H9 (cell line): Measurements from ENCODE around the gene EFNB2. TPM values are rescaled to one million over a fixed set of nuclear protein-coding genes. Genes with fewer than 3 reads are reported as not detected.

Experiments
- DNase-seq: peaks from one replicate; pipeline ENCODE4 v3.0.0-alpha.2; 2017
- H2AFZ ChIP-seq: one replicate; pipeline ENCODE4 v1.6.1; 2013; ENCODE audit warnings: mild to moderate bottlenecking, low read length, control low read depth, moderate library complexity
- H2AK5ac ChIP-seq: 2 replicates; pipeline ENCODE4 v1.6.1; 2013; ENCODE audit warnings: low read length, control low read depth, mixed read lengths; ENCODE audit not compliant: insufficient read length
- H2BK120ac ChIP-seq: one replicate; pipeline ENCODE4 v1.6.1; 2013; ENCODE audit warnings: low read depth, mild to moderate bottlenecking, low read length, control low read depth, inconsistent platforms; ENCODE audit not compliant: poor library complexity, severe bottlenecking
- H2BK12ac ChIP-seq: 2 replicates; pipeline ENCODE4 v1.6.1; 2013; ENCODE audit warnings: low read length, control low read depth, mixed read lengths, low read depth; ENCODE audit not compliant: insufficient read length
- H2BK15ac ChIP-seq: 2 replicates; pipeline ENCODE4 v1.6.1; 2013; ENCODE audit warnings: low read depth, low read length, control low read depth
- H2BK20ac ChIP-seq: one replicate; pipeline ENCODE4 v1.6.1; 2013; ENCODE audit warnings: low read depth, mild to moderate bottlenecking, low read length, control low read depth, inconsistent platforms; ENCODE audit not compliant: poor library complexity, severe bottlenecking
- H2BK5ac ChIP-seq: 2 replicates; pipeline ENCODE4 v1.6.1; 2013; ENCODE audit warnings: low read length, control low read depth, mixed read lengths; ENCODE audit not compliant: insufficient read length
- H3K14ac ChIP-seq: 2 replicates; pipeline ENCODE4 v1.6.1; 2013; ENCODE audit warnings: low read length, control low read depth; ENCODE audit not compliant: insufficient read depth
- H3K18ac ChIP-seq: 2 replicates; pipeline ENCODE4 v1.6.1; 2013; ENCODE audit warnings: low read depth, mild to moderate bottlenecking, mixed read lengths, low read length, control low read depth; ENCODE audit not compliant: insufficient read length
- H3K23ac ChIP-seq: 2 replicates; pipeline ENCODE4 v1.6.1; 2013; ENCODE audit warnings: low read length, control low read depth, mixed read lengths, low read depth; ENCODE audit not compliant: insufficient read length
- H3K23me2 ChIP-seq: 2 replicates; pipeline ENCODE4 v1.6.1; 2013; ENCODE audit warnings: low read depth, mild to moderate bottlenecking, mixed read lengths, low read length, control low read depth; ENCODE audit not compliant: insufficient read length, poor library complexity, severe bottlenecking
- H3K27ac ChIP-seq: 2 replicates; pipeline ENCODE4 v1.5.1; 2013; ENCODE audit warnings: low read length, control low read depth, mixed read lengths, low read depth; ENCODE audit not compliant: insufficient read length
- H3K27me3 ChIP-seq: 2 replicates; pipeline ENCODE4 v1.6.1; 2013; ENCODE audit warnings: low read length, control low read depth, inconsistent platforms; ENCODE audit not compliant: insufficient read depth
- H3K4ac ChIP-seq: 2 replicates; pipeline ENCODE4 v1.6.1; 2013; ENCODE audit warnings: low read depth, mild to moderate bottlenecking, control low read depth, inconsistent platforms, low read length, moderate library complexity
- H3K4me1 ChIP-seq: 2 replicates; pipeline ENCODE4 v1.6.1; 2013; ENCODE audit warnings: low read length, control low read depth, inconsistent platforms; ENCODE audit not compliant: insufficient read depth
- H3K4me2 ChIP-seq: 2 replicates; pipeline ENCODE4 v1.6.1; 2013; ENCODE audit warnings: low read length, control low read depth, mixed read lengths; ENCODE audit not compliant: insufficient read length, insufficient read depth
- H3K56ac ChIP-seq: 2 replicates; pipeline ENCODE4 v1.6.1; 2013; ENCODE audit warnings: low read depth, mild to moderate bottlenecking, mixed read lengths, low read length, control low read depth; ENCODE audit not compliant: insufficient read length
- H3K79me1 ChIP-seq: 2 replicates; pipeline ENCODE4 v1.6.1; 2013; ENCODE audit warnings: low read depth, mild to moderate bottlenecking, moderate library complexity, low read length, control low read depth, inconsistent platforms; ENCODE audit not compliant: insufficient read depth, poor library complexity, severe bottlenecking
- H3K79me2 ChIP-seq: 2 replicates; pipeline ENCODE4 v1.6.1; 2013; ENCODE audit warnings: low read length, control low read depth, inconsistent platforms; ENCODE audit not compliant: insufficient read depth
- H3K9ac ChIP-seq: 2 replicates; pipeline ENCODE4 v1.6.1; 2013; ENCODE audit warnings: low read length, control low read depth, mixed read lengths; ENCODE audit not compliant: insufficient read length; ENCODE audit errors: extremely low read depth
- H3K9me3 ChIP-seq: one replicate; pipeline ENCODE4 v1.6.1; 2013; ENCODE audit warnings: low read depth, low read length, inconsistent platforms; ENCODE audit not compliant: control insufficient read depth
- H3T11ph ChIP-seq: one replicate; pipeline ENCODE4 v1.6.1; 2013; ENCODE audit warnings: mild to moderate bottlenecking, low read length, control low read depth, inconsistent platforms
- H4K20me1 ChIP-seq: one replicate; pipeline ENCODE4 v1.6.1; 2013; ENCODE audit not compliant: control insufficient read depth, insufficient read length, insufficient read depth
- H4K5ac ChIP-seq: 2 replicates; pipeline ENCODE4 v1.6.1; 2013; ENCODE audit warnings: low read depth, mild to moderate bottlenecking, mixed read lengths, low read length, control low read depth; ENCODE audit not compliant: insufficient read length
- H4K8ac ChIP-seq: replicated peaks from 2 replicates; pipeline ENCODE4 v1.6.1; 2013; ENCODE audit warnings: low read length, control low read depth, mixed read lengths, low read depth; ENCODE audit not compliant: insufficient read length
- H4K91ac ChIP-seq: 2 replicates; pipeline ENCODE4 v1.6.1; 2013; ENCODE audit warnings: low read depth, mild to moderate bottlenecking, moderate library complexity, mixed read lengths, low read length, control low read depth; ENCODE audit not compliant: insufficient read length
- H3K27ac Mint-ChIP-seq, 3 experiments: 2 replicates in 2 of 3; 3 replicates in 1 of 3; pipeline ENCODE4 v1.8.0; 2020 to 2021; ENCODE audit warnings: mixed read lengths in 3 of 3, mild to moderate bottlenecking in 1 of 3, moderate library complexity in 1 of 3
- H3K27me3 Mint-ChIP-seq: 2 replicates; pipeline ENCODE4 v1.8.0; 2021; ENCODE audit warnings: low read depth, mild to moderate bottlenecking, moderate library complexity, mixed read lengths
- H3K36me3 Mint-ChIP-seq, 3 experiments: 2 replicates in 2 of 3; 3 replicates in 1 of 3; pipeline ENCODE4 v1.8.0; 2020 to 2021; ENCODE audit warnings: low read depth in 3 of 3, mixed read lengths in 3 of 3; ENCODE audit not compliant: insufficient read depth in 1 of 3
- H3K4me1 Mint-ChIP-seq, 2 experiments: 2 replicates each; pipeline ENCODE4 v1.8.0; 2020; ENCODE audit warnings: mixed read lengths in 2 of 2
- H3K4me3 Mint-ChIP-seq, 2 experiments: 2 replicates in 1 of 2; 3 replicates in 1 of 2; pipeline ENCODE4 v1.8.0; 2020 to 2021; ENCODE audit warnings: mild to moderate bottlenecking in 2 of 2, mixed read lengths in 2 of 2, moderate library complexity in 1 of 2
- H3K9me3 Mint-ChIP-seq, 2 experiments: 2 replicates in 1 of 2; 3 replicates in 1 of 2; pipeline ENCODE4 v1.8.0; 2020; ENCODE audit warnings: mild to moderate bottlenecking in 2 of 2, mixed read lengths in 2 of 2, moderate library complexity in 1 of 2
- WGBS: extraction: QIAGEN DNeasy Blood & Tissue Kit; methylation state at CpG from one replicate; pipeline ENCODE4 v1.1.7; 2013; ENCODE audit warnings: missing lambda C conversion rate, low lambda C conversion rate, mixed read lengths; ENCODE audit not compliant: insufficient read length; ENCODE audit errors: extremely low coverage; 5-methylcytosine and 5-hydroxymethylcytosine counted together
- total RNA-seq: library from RNA; stranded (reverse); gene quantifications from 2 replicates; pipeline ENCODE4 v1.2.1, GENCODE V29; 2021
- TF ChIP-seq, protein P1 (sequence below): fragments of 200-600 bp; sonication (generic); conservative IDR thresholded peaks from 3 replicates; pipeline ENCODE4 v1.8.0; 2021; ENCODE audit warnings: antibody characterized with exemption, mild to moderate bottlenecking

EFNB2 gene
- total RNA-seq, 1 experiment from 2014 or later, result 12.7 TPM

DNA sequence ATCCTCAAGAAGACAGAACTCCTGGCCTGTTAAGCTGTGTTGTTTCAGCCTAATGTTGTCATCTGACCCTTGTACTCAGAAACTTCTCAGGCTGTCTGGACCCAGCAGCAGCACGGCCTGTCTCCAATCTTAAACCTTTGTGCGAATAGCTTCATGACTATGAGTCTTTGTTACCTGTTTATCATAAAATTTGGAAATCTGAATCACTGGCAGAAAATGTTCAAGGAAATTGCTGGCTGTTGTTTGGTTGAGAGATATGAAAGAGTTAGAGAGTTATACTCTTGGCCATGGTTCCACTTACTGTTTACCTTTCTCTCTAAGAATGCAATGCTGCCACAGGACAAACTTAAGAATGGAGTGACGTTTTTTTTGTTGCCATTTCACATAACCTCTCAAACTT lies 59.6 kb downstream of the EFNB2 start:
- TF ChIP-seq, protein P1, sequence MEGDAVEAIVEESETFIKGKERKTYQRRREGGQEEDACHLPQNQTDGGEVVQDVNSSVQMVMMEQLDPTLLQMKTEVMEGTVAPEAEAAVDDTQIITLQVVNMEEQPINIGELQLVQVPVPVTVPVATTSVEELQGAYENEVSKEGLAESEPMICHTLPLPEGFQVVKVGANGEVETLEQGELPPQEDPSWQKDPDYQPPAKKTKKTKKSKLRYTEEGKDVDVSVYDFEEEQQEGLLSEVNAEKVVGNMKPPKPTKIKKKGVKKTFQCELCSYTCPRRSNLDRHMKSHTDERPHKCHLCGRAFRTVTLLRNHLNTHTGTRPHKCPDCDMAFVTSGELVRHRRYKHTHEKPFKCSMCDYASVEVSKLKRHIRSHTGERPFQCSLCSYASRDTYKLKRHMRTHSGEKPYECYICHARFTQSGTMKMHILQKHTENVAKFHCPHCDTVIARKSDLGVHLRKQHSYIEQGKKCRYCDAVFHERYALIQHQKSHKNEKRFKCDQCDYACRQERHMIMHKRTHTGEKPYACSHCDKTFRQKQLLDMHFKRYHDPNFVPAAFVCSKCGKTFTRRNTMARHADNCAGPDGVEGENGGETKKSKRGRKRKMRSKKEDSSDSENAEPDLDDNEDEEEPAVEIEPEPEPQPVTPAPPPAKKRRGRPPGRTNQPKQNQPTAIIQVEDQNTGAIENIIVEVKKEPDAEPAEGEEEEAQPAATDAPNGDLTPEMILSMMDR, result no peak
- H2BK20ac ChIP-seq, result no peak overlapping the region
- Mint-ChIP-seq H3K27me3 (no peaks in the 10 kb centered on the region), H3K4me1 (peaks cover 15 to 20% of the 10 kb centered on the region in 2 experiments), H3K4me3 (no peak overlapping the region), H3K36me3 (no peaks in the 10 kb centered on the region), H3K9me3 (no peaks in the 10 kb centered on the region), H3K27ac (no peak overlapping the region)
- H2AFZ ChIP-seq, result no peak overlapping the region
- no peaks in the 10 kb centered on the region for H3K9me3 ChIP-seq
- no peak overlapping the region for H4K5ac ChIP-seq
- H3K27me3 ChIP-seq, result no peaks in the 10 kb centered on the region
- no peak overlapping the region for H3K27ac ChIP-seq
- no peak overlapping the region for H2BK120ac ChIP-seq
- H3K14ac ChIP-seq, result no peak overlapping the region
- H3K9ac ChIP-seq, result no peak overlapping the region
- no peak overlapping the region for H3K56ac ChIP-seq
- DNase-seq, result no peak
- WGBS, result no CpG with 5 or more reads among the region's 3 CpGs
- no peak overlapping the region for H4K91ac ChIP-seq
- no peaks in the 10 kb centered on the region for H3K79me2 ChIP-seq
- no peaks in the 10 kb centered on the region for H3K23me2 ChIP-seq
- no peak overlapping the region for H3K23ac ChIP-seq
- H4K20me1 ChIP-seq, result no peaks in the 10 kb centered on the region
- no peak overlapping the region for H3K4me2 ChIP-seq
- H3K4me1 ChIP-seq, result peaks cover 2% of the 10 kb centered on the region; the same call in 1 of the 2 replicates
- H4K8ac ChIP-seq, result no peak overlapping the region
- no peak overlapping the region for H2BK5ac ChIP-seq
- H3K18ac ChIP-seq, result no peak overlapping the region
- H2AK5ac ChIP-seq, result no peak overlapping the region
- H2BK12ac ChIP-seq, result no peak overlapping the region
- H3K79me1 ChIP-seq, result no peaks in the 10 kb centered on the region
- no peak overlapping the region for H3K4ac ChIP-seq
- H2BK15ac ChIP-seq, result no peak overlapping the region
- H3T11ph ChIP-seq, result no peak overlapping the region
